ENCODE data around the gene ALKBH3.
A peak's percentile ranks its signal among the peaks of the same experiment; 100 is the strongest.

The ALKBH3 gene

GRCh38 chr11:43916621-43917020 lies 36.0 kb downstream of the ALKBH3 start:
- Histone ChIP-seq H3K27ac (peak overlapping the region; percentile 90 to 95), H3K36me3 (peaks cover 0 to 37% (median 10%) of the 10 kb centered on the region in 3 donors)
- intact Hi-C loops (cut with DNase I; ENCODE audit: low total_unique reads): no loop called here

GRCh38 chr11:43917851-43918250 lies 37.2 kb downstream of the ALKBH3 start:
- peaks cover 0 to 71% (median 39%) of the 10 kb centered on the region in 4 donors for H3K4me1 ChIP-seq
- no peak for TF ChIP-seq CTCF (IDR thresholded peaks at IDR 0.05)
- intact Hi-C loops (cut with DNase I; ENCODE audit: low total_unique reads): no loop called here
- no peaks in the 10 kb centered on the region for H3K9me3 ChIP-seq
- no peak overlapping the region for H3K4me3 ChIP-seq
- peaks cover 0 to 31% (median 7%) of the 10 kb centered on the region in 3 donors for H3K36me3 ChIP-seq
- no peaks in the 10 kb centered on the region for H3K27me3 ChIP-seq
- no peak for DNase-seq
- H3K27ac ChIP-seq: peak overlapping the region; percentile 90 to 95

More at GRCh38 chr11:43916621-43917020, 36.0 kb downstream of the ALKBH3 start:
- no peak for TF ChIP-seq CTCF (IDR thresholded peaks at IDR 0.05)
- H3K4me3 ChIP-seq: no peak overlapping the region
- peaks cover 0 to 59% (median 27%) of the 10 kb centered on the region in 4 donors for H3K4me1 ChIP-seq
- no peaks in the 10 kb centered on the region for H3K27me3 ChIP-seq
- no peaks in the 10 kb centered on the region for H3K9me3 ChIP-seq
- DNase-seq: no peak

- no peak for TF ChIP-seq CTCF (IDR thresholded peaks at IDR 0.05)
- Histone ChIP-seq H3K4me1 (peaks cover 0 to 79% (median 47%) of the 10 kb centered on the region in 4 donors), H3K36me3 (peaks cover 0 to 25% (median 3%) of the 10 kb centered on the region in 3 donors), H3K27ac (peak overlapping the region; percentile 90 to 95), H3K27me3 (no peaks in the 10 kb centered on the region), H3K9me3 (no peaks in the 10 kb centered on the region), H3K4me3 (no peak overlapping the region)
- no peak for DNase-seq
- intact Hi-C loops (cut with DNase I; ENCODE audit: low total_unique reads): no loop called here
Measured at GRCh38 chr11:43918662-43919061, 38.0 kb downstream of the ALKBH3 start.

GRCh38 chr11:43919852-43920597 lies 39.4 kb downstream of the ALKBH3 start:
- peak in 1 of 2 donors; percentile 84 for DNase-seq
- TF ChIP-seq CTCF (IDR thresholded peaks at IDR 0.05): no peak
- Histone ChIP-seq H3K27me3 (no peaks in the 10 kb centered on the region), H3K36me3 (peaks cover 0 to 20% (median 0%) of the 10 kb centered on the region in 3 donors), H3K4me3 (no peak overlapping the region), H3K9me3 (no peaks in the 10 kb centered on the region), H3K4me1 (peaks cover 0 to 81% (median 60%) of the 10 kb centered on the region in 4 donors), H3K27ac (peak overlapping the region; percentile 90 to 95)
- intact Hi-C loops (cut with DNase I; ENCODE audit: low total_unique reads): no loop called here

- intact Hi-C loops (cut with DNase I; ENCODE audit: low total_unique reads): no loop called here
- peak in 1 of 2 experiments; percentile 13 for TF ChIP-seq CTCF (IDR thresholded peaks at IDR 0.05)
- no peak overlapping the region for H3K4me3 ChIP-seq
- peaks cover 0 to 20% (median 0%) of the 10 kb centered on the region in 3 donors for H3K36me3 ChIP-seq
- no peaks in the 10 kb centered on the region for H3K27me3 ChIP-seq
- peak; percentile 84 to 93 for DNase-seq
- H3K4me1 ChIP-seq: peaks cover 0 to 89% (median 68%) of the 10 kb centered on the region in 4 donors
- no peaks in the 10 kb centered on the region for H3K9me3 ChIP-seq
- peak overlapping the region; percentile 95 to 98 for H3K27ac ChIP-seq
Measured at GRCh38 chr11:43920598-43921419, 40.2 kb downstream of the ALKBH3 start.

Data from tibial artery (tissue), 4 donors.